H1 (cell line): ENCODE results near the gene DAPK1. TPM values are rescaled to one million over a fixed set of nuclear protein-coding genes. Genes with fewer than 3 reads are reported as not detected.

Experiments used
- EGR1 ChIP-seq: IDR thresholded peaks from 2 replicates; pipeline ENCODE4 v1.6.1; 2011; ENCODE audit warnings: low read depth, low read length, borderline replicate concordance
- POU5F1 ChIP-seq: IDR thresholded peaks from 2 replicates; pipeline ENCODE4 v1.6.1; 2011; ENCODE audit warnings: low read depth, mild to moderate bottlenecking, low read length, moderate library complexity
- SP2 ChIP-seq: IDR thresholded peaks from 2 replicates; pipeline ENCODE4 v1.6.1; 2012; ENCODE audit warnings: mild to moderate bottlenecking, low read length, inconsistent platforms
- SUZ12 ChIP-seq: fragments of 200-600 bp; sonication (generic); IDR thresholded peaks from 2 replicates; pipeline ENCODE4 v1.6.1; 2012; ENCODE audit warnings: mild to moderate bottlenecking, inconsistent platforms, low read length, moderate library complexity, mixed read lengths
- USF2 ChIP-seq: IDR thresholded peaks from 2 replicates; pipeline ENCODE4 v1.6.1; 2011; ENCODE audit warnings: low read length, improper control_type of control experiment
- polyA plus RNA-seq, 7 experiments: library from polyadenylated mRNA; depleted of rRNA in 3 of 7; stranded (reverse) in 5 of 7; unstranded in 2 of 7; fragments of >200 nt in 5 of 7; fragments of 200-250 nt in 2 of 7; gene quantifications; 1 replicate in 5 of 7; 2 replicates in 1 of 7; 4 replicates in 1 of 7; pipeline versions ENCODE4 v1.2.1 to v1.2.3, GENCODE V29; 2011 to 2013; ENCODE audit warnings: missing spikeins in 2 of 7, mixed read lengths in 2 of 7
- total RNA-seq: library from RNA; stranded (reverse); fragmentation: NEBNext Ultra II Directional; extraction: Animal tissue kit (Norgen Biotek cat#: 25700); gene quantifications from 2 replicates; pipeline ENCODE4 v1.2.1, GENCODE V29; 2021
- TF ChIP-seq, protein P1 (sequence below): fragments of 300-600 bp; sonication (generic); IDR thresholded peaks from 2 replicates; pipeline ENCODE4 v1.7.1; 2012; ENCODE audit warnings: low read length, moderate library complexity, mild to moderate bottlenecking, inconsistent platforms; ENCODE audit not compliant: insufficient replicate concordance
- TF ChIP-seq, protein P2 (sequence below), 3 experiments: IDR thresholded peaks; 1 replicate in 2 of 3; 2 replicates in 1 of 3; pipeline versions ENCODE4 v1.5.1 to v1.6.1; 2011; ENCODE audit warnings: low read length in 3 of 3, mild to moderate bottlenecking in 3 of 3, inconsistent platforms in 2 of 3, low read depth in 1 of 3, moderate library complexity in 1 of 3; ENCODE audit not compliant: insufficient read depth in 1 of 3; ENCODE audit errors: control extremely low read depth in 1 of 3

Gene DAPK1
- total and polyA plus RNA-seq, 2 of the 8 experiments (the other 6 are each of a cell fraction or from before 2014, with no cell fraction given), result 62.4 to 131 TPM

DNA sequence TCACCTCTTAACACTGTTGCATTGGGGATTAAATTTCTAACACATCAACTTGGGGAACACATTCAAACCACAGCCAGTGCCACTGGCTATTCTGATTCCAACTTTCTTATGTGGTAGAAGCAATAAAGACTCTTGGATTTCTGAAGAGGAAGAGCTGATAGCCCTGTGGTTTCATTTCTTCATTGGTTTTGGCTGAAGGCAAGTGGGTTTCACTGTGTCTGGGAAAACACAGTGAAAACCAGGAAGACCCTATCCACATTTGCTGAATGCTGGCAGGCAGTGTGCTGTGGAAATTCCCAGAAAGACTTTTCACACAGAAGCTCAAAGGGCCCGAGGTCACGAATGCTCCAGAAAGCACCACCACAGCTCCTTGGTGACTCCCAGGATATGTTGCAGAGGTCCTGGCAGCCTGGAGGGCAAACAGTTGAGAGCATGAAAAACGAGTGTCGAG lies 67.1 kb downstream of the DAPK1 start (continued):
- TF ChIP-seq, protein P1, sequence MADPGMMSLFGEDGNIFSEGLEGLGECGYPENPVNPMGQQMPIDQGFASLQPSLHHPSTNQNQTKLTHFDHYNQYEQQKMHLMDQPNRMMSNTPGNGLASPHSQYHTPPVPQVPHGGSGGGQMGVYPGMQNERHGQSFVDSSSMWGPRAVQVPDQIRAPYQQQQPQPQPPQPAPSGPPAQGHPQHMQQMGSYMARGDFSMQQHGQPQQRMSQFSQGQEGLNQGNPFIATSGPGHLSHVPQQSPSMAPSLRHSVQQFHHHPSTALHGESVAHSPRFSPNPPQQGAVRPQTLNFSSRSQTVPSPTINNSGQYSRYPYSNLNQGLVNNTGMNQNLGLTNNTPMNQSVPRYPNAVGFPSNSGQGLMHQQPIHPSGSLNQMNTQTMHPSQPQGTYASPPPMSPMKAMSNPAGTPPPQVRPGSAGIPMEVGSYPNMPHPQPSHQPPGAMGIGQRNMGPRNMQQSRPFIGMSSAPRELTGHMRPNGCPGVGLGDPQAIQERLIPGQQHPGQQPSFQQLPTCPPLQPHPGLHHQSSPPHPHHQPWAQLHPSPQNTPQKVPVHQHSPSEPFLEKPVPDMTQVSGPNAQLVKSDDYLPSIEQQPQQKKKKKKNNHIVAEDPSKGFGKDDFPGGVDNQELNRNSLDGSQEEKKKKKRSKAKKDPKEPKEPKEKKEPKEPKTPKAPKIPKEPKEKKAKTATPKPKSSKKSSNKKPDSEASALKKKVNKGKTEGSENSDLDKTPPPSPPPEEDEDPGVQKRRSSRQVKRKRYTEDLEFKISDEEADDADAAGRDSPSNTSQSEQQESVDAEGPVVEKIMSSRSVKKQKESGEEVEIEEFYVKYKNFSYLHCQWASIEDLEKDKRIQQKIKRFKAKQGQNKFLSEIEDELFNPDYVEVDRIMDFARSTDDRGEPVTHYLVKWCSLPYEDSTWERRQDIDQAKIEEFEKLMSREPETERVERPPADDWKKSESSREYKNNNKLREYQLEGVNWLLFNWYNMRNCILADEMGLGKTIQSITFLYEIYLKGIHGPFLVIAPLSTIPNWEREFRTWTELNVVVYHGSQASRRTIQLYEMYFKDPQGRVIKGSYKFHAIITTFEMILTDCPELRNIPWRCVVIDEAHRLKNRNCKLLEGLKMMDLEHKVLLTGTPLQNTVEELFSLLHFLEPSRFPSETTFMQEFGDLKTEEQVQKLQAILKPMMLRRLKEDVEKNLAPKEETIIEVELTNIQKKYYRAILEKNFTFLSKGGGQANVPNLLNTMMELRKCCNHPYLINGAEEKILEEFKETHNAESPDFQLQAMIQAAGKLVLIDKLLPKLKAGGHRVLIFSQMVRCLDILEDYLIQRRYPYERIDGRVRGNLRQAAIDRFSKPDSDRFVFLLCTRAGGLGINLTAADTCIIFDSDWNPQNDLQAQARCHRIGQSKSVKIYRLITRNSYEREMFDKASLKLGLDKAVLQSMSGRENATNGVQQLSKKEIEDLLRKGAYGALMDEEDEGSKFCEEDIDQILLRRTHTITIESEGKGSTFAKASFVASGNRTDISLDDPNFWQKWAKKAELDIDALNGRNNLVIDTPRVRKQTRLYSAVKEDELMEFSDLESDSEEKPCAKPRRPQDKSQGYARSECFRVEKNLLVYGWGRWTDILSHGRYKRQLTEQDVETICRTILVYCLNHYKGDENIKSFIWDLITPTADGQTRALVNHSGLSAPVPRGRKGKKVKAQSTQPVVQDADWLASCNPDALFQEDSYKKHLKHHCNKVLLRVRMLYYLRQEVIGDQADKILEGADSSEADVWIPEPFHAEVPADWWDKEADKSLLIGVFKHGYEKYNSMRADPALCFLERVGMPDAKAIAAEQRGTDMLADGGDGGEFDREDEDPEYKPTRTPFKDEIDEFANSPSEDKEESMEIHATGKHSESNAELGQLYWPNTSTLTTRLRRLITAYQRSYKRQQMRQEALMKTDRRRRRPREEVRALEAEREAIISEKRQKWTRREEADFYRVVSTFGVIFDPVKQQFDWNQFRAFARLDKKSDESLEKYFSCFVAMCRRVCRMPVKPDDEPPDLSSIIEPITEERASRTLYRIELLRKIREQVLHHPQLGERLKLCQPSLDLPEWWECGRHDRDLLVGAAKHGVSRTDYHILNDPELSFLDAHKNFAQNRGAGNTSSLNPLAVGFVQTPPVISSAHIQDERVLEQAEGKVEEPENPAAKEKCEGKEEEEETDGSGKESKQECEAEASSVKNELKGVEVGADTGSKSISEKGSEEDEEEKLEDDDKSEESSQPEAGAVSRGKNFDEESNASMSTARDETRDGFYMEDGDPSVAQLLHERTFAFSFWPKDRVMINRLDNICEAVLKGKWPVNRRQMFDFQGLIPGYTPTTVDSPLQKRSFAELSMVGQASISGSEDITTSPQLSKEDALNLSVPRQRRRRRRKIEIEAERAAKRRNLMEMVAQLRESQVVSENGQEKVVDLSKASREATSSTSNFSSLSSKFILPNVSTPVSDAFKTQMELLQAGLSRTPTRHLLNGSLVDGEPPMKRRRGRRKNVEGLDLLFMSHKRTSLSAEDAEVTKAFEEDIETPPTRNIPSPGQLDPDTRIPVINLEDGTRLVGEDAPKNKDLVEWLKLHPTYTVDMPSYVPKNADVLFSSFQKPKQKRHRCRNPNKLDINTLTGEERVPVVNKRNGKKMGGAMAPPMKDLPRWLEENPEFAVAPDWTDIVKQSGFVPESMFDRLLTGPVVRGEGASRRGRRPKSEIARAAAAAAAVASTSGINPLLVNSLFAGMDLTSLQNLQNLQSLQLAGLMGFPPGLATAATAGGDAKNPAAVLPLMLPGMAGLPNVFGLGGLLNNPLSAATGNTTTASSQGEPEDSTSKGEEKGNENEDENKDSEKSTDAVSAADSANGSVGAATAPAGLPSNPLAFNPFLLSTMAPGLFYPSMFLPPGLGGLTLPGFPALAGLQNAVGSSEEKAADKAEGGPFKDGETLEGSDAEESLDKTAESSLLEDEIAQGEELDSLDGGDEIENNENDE, result no peak
- TF ChIP-seq POU5F1, result no peak
- TF ChIP-seq EGR1, result no peak
- TF ChIP-seq, protein P2, sequence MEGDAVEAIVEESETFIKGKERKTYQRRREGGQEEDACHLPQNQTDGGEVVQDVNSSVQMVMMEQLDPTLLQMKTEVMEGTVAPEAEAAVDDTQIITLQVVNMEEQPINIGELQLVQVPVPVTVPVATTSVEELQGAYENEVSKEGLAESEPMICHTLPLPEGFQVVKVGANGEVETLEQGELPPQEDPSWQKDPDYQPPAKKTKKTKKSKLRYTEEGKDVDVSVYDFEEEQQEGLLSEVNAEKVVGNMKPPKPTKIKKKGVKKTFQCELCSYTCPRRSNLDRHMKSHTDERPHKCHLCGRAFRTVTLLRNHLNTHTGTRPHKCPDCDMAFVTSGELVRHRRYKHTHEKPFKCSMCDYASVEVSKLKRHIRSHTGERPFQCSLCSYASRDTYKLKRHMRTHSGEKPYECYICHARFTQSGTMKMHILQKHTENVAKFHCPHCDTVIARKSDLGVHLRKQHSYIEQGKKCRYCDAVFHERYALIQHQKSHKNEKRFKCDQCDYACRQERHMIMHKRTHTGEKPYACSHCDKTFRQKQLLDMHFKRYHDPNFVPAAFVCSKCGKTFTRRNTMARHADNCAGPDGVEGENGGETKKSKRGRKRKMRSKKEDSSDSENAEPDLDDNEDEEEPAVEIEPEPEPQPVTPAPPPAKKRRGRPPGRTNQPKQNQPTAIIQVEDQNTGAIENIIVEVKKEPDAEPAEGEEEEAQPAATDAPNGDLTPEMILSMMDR (IDR thresholded peaks at IDR 0.05; ENCODE audit: control extremely low read depth in 1 of 3, insufficient read depth in 1 of 3, low read depth in 1 of 3, low read length in 3 of 3), result no peak
- TF ChIP-seq USF2, result no peak
- TF ChIP-seq SP2, result no peak
- TF ChIP-seq SUZ12, result no peak
